Jurkat, Clone E6-1 (cell line): ENCODE measurements around the gene NOS1AP.
"Not testable (repeated sequence)": the region's sequence is repeated elsewhere in the genome, so short reads cannot be mapped to it uniquely, and the experiment has no call there.

ENCODE experiments used
- DNase-seq: peaks from one replicate; pipeline ENCODE4 v3.0.0-alpha.2; 2011; ENCODE audit warnings: low read depth, low spot score
- H3K4me3 ChIP-seq: 2 replicates; pipeline ENCODE4 v1.5.1; 2011; ENCODE audit warnings: mild to moderate bottlenecking, low read length, control low read depth, moderate library complexity

NOS1AP gene

GRCh38 chr1:162397039-162397448 is 327.6 kb downstream of the NOS1AP start:
- no peak overlapping the region for H3K4me3 ChIP-seq
- no peak for DNase-seq

GRCh38 chr1:162397943-162398560 is 328.6 kb downstream of the NOS1AP start:
- H3K4me3 ChIP-seq = no peak overlapping the region
- no peak for DNase-seq

GRCh38 chr1:162398999-162399580 is 329.6 kb downstream of the NOS1AP start:
- no peak for DNase-seq
- no peak overlapping the region for H3K4me3 ChIP-seq

GRCh38 chr1:162400790-162401355 is 331.4 kb downstream of the NOS1AP start:
- no peak for DNase-seq
- H3K4me3 ChIP-seq = no peak overlapping the region

GRCh38 chr1:162404550-162405160 is 335.2 kb downstream of the NOS1AP start:
- DNase-seq = no peak
- H3K4me3 ChIP-seq = no peak overlapping the region

- no peak for DNase-seq
- no peak overlapping the region for H3K4me3 ChIP-seq
Measured at GRCh38 chr1:162405800-162406199, 336.3 kb downstream of the NOS1AP start.

GRCh38 chr1:162406811-162407210 is 337.3 kb downstream of the NOS1AP start:
- H3K4me3 ChIP-seq = no peak overlapping the region

GRCh38 chr1:162407539-162407938 is 338.0 kb downstream of the NOS1AP start:
- no peak overlapping the region for H3K4me3 ChIP-seq
- DNase-seq = no peak

More at GRCh38 chr1:162406811-162407210, 337.3 kb downstream of the NOS1AP start:
- no peak for DNase-seq

- no peak within 1 kb of the TSS for H3K4me3 ChIP-seq
- no peak for DNase-seq
Measured at GRCh38 chr1:162412002-162412401, 342.5 kb downstream of the NOS1AP start, which contains the start of gene SH2D1B. SH2D1B (minus strand) TSS chr1:162412136; CDS start chr1:162412016, 120 bp downstream.

GRCh38 chr1:162416215-162416614 is 346.7 kb downstream of the NOS1AP start:
- no peak for DNase-seq

GRCh38 chr1:162416909-162417308 is 347.4 kb downstream of the NOS1AP start:
- DNase-seq = no peak
- no peak overlapping the region for H3K4me3 ChIP-seq

More at GRCh38 chr1:162416215-162416614, 346.7 kb downstream of the NOS1AP start:
- no peak overlapping the region for H3K4me3 ChIP-seq

- DNase-seq = no peak
- no peak overlapping the region for H3K4me3 ChIP-seq
Measured at GRCh38 chr1:162417650-162418049, 348.2 kb downstream of the NOS1AP start.

- not testable (repeated sequence) for DNase-seq, H3K4me3 ChIP-seq
Measured at GRCh38 chr1:162418584-162418983, 349.1 kb downstream of the NOS1AP start.

GRCh38 chr1:162419450-162419931 is 350.0 kb downstream of the NOS1AP start:
- DNase-seq, H3K4me3 ChIP-seq: not testable (repeated sequence)
